ENCODE measurements around the gene NRP2.

Gene NRP2

DNA sequence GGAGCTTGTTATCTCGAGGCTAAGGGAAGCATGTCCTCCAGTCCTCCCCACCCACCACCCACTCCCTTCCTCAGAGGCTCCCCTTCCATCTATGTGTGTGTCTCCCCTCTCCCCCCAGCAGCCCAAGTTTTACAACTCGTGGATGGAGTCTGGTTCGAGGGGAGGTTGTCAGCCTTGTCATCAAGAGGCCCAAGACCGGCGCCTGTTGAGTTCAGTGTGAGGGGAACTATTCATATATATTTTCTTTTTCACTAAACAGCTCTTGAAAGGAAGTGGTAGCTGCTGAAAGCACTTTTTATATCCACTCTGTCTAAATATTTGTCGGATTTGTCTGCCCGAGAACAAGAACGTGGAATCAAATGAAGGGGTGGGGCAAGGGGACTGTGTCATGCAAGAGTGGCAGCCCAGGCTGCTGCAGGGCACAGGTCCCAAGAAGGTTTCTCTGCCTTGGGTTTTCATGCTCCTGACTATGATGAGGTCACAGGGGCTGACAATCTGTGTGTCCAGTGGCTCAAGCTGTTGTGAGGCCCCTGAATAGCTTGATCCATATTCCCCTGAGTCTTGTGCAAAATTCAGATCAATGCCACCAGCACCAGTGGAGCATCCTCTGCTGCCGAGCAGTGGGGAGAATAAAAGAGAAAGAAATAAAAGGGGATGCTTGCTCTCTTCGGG is 35.0 kb downstream of the NRP2 start:
- DNase-seq (ENCODE audit: low read depth), result no peak
- TF ChIP-seq, protein P1, sequence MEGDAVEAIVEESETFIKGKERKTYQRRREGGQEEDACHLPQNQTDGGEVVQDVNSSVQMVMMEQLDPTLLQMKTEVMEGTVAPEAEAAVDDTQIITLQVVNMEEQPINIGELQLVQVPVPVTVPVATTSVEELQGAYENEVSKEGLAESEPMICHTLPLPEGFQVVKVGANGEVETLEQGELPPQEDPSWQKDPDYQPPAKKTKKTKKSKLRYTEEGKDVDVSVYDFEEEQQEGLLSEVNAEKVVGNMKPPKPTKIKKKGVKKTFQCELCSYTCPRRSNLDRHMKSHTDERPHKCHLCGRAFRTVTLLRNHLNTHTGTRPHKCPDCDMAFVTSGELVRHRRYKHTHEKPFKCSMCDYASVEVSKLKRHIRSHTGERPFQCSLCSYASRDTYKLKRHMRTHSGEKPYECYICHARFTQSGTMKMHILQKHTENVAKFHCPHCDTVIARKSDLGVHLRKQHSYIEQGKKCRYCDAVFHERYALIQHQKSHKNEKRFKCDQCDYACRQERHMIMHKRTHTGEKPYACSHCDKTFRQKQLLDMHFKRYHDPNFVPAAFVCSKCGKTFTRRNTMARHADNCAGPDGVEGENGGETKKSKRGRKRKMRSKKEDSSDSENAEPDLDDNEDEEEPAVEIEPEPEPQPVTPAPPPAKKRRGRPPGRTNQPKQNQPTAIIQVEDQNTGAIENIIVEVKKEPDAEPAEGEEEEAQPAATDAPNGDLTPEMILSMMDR (conservative IDR thresholded peaks at IDR 0.05; ENCODE audit: low read depth, low read length), result no peak
- no peak overlapping the region for H3K4me3 ChIP-seq (ENCODE audit: low read depth, low read length)

GRCh38 chr2:205717999-205718398 is 35.7 kb downstream of the NRP2 start:
- H3K4me3 ChIP-seq (ENCODE audit: low read depth, low read length), result no peak overlapping the region
- no peak for DNase-seq (ENCODE audit: low read depth)
- TF ChIP-seq, protein P1 (conservative IDR thresholded peaks at IDR 0.05; ENCODE audit: low read depth, low read length), result no peak

- TF ChIP-seq, protein P1 (conservative IDR thresholded peaks at IDR 0.05; ENCODE audit: low read depth, low read length), result no peak
- H3K4me3 ChIP-seq (ENCODE audit: low read depth, low read length), result no peak overlapping the region
- no peak for DNase-seq (ENCODE audit: low read depth)
Measured at GRCh38 chr2:205719847-205720246, 37.5 kb downstream of the NRP2 start.

DNA sequence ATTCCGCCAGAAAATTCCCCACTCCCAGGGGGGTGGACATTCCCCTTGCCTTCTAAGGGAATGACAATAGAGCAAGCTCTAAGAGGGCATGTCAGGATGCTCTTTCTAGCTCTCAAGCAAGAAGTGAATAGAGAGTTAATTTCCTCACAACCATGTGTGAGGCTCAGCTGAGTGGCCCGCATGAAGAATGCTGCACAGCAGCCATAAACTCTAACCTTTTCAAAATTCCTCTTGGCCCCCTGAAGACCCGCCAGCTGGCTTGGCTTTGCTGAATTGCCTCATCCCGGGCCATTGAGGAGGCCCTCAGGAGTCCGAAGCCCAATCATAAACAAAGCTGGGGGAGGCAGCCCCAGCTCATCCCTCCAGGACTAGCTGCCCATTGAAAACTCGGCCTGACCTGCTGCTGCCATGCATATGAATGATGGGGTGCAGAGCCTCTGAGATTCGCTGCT is 38.2 kb downstream of the NRP2 start:
- TF ChIP-seq, protein P1 (conservative IDR thresholded peaks at IDR 0.05; ENCODE audit: low read depth, low read length), result no peak

GRCh38 chr2:205721057-205721449 is 38.8 kb downstream of the NRP2 start:
- H3K4me3 ChIP-seq (ENCODE audit: low read depth, low read length), result no peak overlapping the region
- DNase-seq (ENCODE audit: low read depth), result no peak
- TF ChIP-seq, protein P1 (conservative IDR thresholded peaks at IDR 0.05; ENCODE audit: low read depth, low read length), result peak; percentile 60

More for the DNA sequence above, 38.2 kb downstream of the NRP2 start:
- DNase-seq (ENCODE audit: low read depth), result no peak
- H3K4me3 ChIP-seq (ENCODE audit: low read depth, low read length), result no peak overlapping the region

DNA sequence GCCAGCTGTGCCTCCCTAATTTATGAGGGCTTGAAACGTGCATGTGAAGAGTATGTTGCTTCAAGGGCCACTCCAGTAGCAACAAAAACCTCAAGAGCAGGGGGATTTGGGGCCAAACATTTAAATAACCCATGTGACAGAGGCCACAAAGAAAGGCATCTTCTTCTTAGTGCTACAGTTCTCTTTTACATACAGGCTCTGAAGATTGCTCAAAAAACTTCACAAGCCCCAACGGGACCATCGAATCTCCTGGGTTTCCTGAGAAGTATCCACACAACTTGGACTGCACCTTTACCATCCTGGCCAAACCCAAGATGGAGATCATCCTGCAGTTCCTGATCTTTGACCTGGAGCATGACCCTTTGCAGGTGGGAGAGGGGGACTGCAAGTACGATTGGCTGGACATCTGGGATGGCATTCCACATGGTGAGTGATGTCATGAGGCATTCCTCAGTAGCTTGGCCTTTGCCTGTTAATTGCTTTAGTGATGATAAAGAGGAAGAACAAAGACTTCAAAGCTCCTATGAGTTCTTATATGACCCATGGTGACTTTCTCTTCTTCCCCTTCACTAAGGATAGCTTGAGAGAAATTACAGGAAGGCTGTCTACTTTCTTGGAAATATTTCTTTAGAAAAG is 40.1 kb downstream of the NRP2 start:
- no peak for DNase-seq (ENCODE audit: low read depth)
- H3K4me3 ChIP-seq (ENCODE audit: low read depth, low read length), result no peak overlapping the region
- TF ChIP-seq, protein P1 (conservative IDR thresholded peaks at IDR 0.05; ENCODE audit: low read depth, low read length), result no peak

DNA sequence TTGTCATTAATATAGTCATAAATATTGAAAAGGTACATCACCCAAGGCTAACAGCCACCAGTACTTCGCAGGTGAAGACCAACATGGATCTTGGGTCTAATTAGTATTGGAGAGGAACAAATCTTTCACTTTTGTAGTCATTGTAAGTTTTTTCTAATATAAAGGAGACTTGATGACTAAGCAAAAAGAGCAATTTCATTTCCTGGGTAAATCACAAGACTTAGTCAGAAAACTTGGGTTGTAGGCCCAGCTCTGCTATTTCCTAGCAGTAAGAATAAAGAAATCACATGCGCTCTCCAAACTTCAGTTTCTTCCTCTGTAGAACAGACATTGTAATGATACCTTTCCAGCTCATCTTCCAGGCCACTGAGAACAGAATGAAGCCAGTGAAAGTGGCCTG is 40.9 kb downstream of the NRP2 start:
- no peak for DNase-seq (ENCODE audit: low read depth)
- TF ChIP-seq, protein P1 (conservative IDR thresholded peaks at IDR 0.05; ENCODE audit: low read depth, low read length), result no peak
- no peak overlapping the region for H3K4me3 ChIP-seq (ENCODE audit: low read depth, low read length)

Measured in choroid plexus epithelial cell (primary cell).